A172 (cell line): Measurements from ENCODE around the gene PPP1R3G. TPM values are rescaled to one million over a fixed set of nuclear protein-coding genes. Genes with fewer than 3 reads are reported as not detected.
"Not testable (repeated sequence)": the region's sequence is repeated elsewhere in the genome, so short reads cannot be mapped to it uniquely, and the experiment has no call there.

Experiments
- DNase-seq: peaks from one replicate; pipeline ENCODE4 v3.0.0-alpha.2; 2015; ENCODE audit warnings: low spot score
- total RNA-seq: library from RNA; depleted of rRNA; stranded (reverse); fragments of >200 nt; shearing (Covaris generic); gene quantifications from 2 replicates; pipeline ENCODE4 v1.2.3, GENCODE V29; 2014; rRNA removed

Gene PPP1R3G
- total RNA-seq, result 0.22 and 1.5 TPM in 2 replicates

GRCh38 chr6:5084781-5085647, at the start of gene PPP1R3G:
TSS of gene PPP1R3G (plus strand) at chr6:5085341. CDS start at chr6:5085486, 145 bp downstream.
- DNase-seq, result no peak

GRCh38 chr6:5036269-5036668, 48.9 kb upstream of the PPP1R3G start:
- DNase-seq, result peak; percentile 59

GRCh38 chr6:5041955-5042354, 43.2 kb upstream of the PPP1R3G start:
- DNase-seq, result no peak

- DNase-seq, result no peak
Measured at GRCh38 chr6:5042436-5042835, 42.7 kb upstream of the PPP1R3G start.

GRCh38 chr6:5044866-5045265, 40.3 kb upstream of the PPP1R3G start:
- DNase-seq, result no peak

GRCh38 chr6:5045416-5045815, 39.7 kb upstream of the PPP1R3G start:
- no peak for DNase-seq

GRCh38 chr6:5046430-5046829, 38.7 kb upstream of the PPP1R3G start:
- DNase-seq, result no peak

GRCh38 chr6:5050009-5050408, 35.1 kb upstream of the PPP1R3G start:
- no peak for DNase-seq

GRCh38 chr6:5051394-5051793, 33.7 kb upstream of the PPP1R3G start:
- no peak for DNase-seq

- no peak for DNase-seq
Measured at GRCh38 chr6:5053038-5053437, 32.1 kb upstream of the PPP1R3G start.

GRCh38 chr6:5053864-5054244, 31.3 kb upstream of the PPP1R3G start:
- no peak for DNase-seq

GRCh38 chr6:5054245-5054873, 30.8 kb upstream of the PPP1R3G start:
- DNase-seq, result no peak

- DNase-seq, result no peak
Measured at GRCh38 chr6:5055118-5055517, 30.0 kb upstream of the PPP1R3G start.

GRCh38 chr6:5058254-5058653, 26.9 kb upstream of the PPP1R3G start:
- DNase-seq, result no peak

GRCh38 chr6:5059036-5059896, 25.9 kb upstream of the PPP1R3G start:
- no peak for DNase-seq

- not testable (repeated sequence) for DNase-seq
Measured at GRCh38 chr6:5060439-5060838, 24.7 kb upstream of the PPP1R3G start.

GRCh38 chr6:5061152-5061551, 24.0 kb upstream of the PPP1R3G start:
- no peak for DNase-seq

- no peak for DNase-seq
Measured at GRCh38 chr6:5063617-5064016, 21.5 kb upstream of the PPP1R3G start.

GRCh38 chr6:5066456-5067093, 18.6 kb upstream of the PPP1R3G start:
- DNase-seq, result no peak

- DNase-seq, result no peak
Measured at GRCh38 chr6:5067305-5067704, 17.8 kb upstream of the PPP1R3G start.

GRCh38 chr6:5068153-5068751, 16.9 kb upstream of the PPP1R3G start:
- DNase-seq, result no peak
